GDM1 (cell line): Measurements from ENCODE around the gene C1orf87.

Source experiments
- DNase-seq: peaks from one replicate; lab custom pipeline; 2025; lab: John Stamatoyannopoulos, UW

The C1orf87 gene

GRCh38 chr1:60059468-60059867 is 14.1 kb downstream of the C1orf87 start:
- DNase-seq: no peak

- no peak for DNase-seq
Measured at GRCh38 chr1:60055336-60055735, 18.2 kb downstream of the C1orf87 start.

- no peak for DNase-seq
Measured at GRCh38 chr1:60054374-60054773, 19.2 kb downstream of the C1orf87 start.

- no peak for DNase-seq
Measured at GRCh38 chr1:60052601-60053000, 21.0 kb downstream of the C1orf87 start.

- no peak for DNase-seq
Measured at GRCh38 chr1:60051191-60051590, 22.4 kb downstream of the C1orf87 start.

- no peak for DNase-seq
Measured at GRCh38 chr1:60049188-60049587, 24.4 kb downstream of the C1orf87 start.

GRCh38 chr1:60044881-60045280 is 28.7 kb downstream of the C1orf87 start:
- DNase-seq: no peak

- DNase-seq: no peak
Measured at GRCh38 chr1:60041783-60042182, 31.8 kb downstream of the C1orf87 start.

GRCh38 chr1:60037669-60038068 is 35.9 kb downstream of the C1orf87 start:
- DNase-seq: no peak

- DNase-seq: no peak
Measured at GRCh38 chr1:60036856-60037460, 36.6 kb downstream of the C1orf87 start.

- DNase-seq: no peak
Measured at GRCh38 chr1:60035921-60036320, 37.6 kb downstream of the C1orf87 start.

- no peak for DNase-seq
Measured at GRCh38 chr1:60034999-60035398, 38.6 kb downstream of the C1orf87 start.

GRCh38 chr1:60033066-60033465 is 40.5 kb downstream of the C1orf87 start:
- DNase-seq: no peak

GRCh38 chr1:60031146-60031545 is 42.4 kb downstream of the C1orf87 start:
- no peak for DNase-seq

GRCh38 chr1:60025552-60025951 is 48.0 kb downstream of the C1orf87 start:
- DNase-seq: no peak

GRCh38 chr1:60017508-60018205 is 55.9 kb downstream of the C1orf87 start:
- DNase-seq: no peak

GRCh38 chr1:60010690-60011089 is 62.9 kb downstream of the C1orf87 start:
- no peak for DNase-seq

GRCh38 chr1:60008500-60008899 is 65.1 kb downstream of the C1orf87 start:
- no peak for DNase-seq

- DNase-seq: no peak
Measured at GRCh38 chr1:60000625-60001024, 72.9 kb downstream of the C1orf87 start.

GRCh38 chr1:59999746-60000145 is 73.8 kb downstream of the C1orf87 start:
- DNase-seq: no peak

GRCh38 chr1:59999006-59999405 is 74.6 kb downstream of the C1orf87 start:
- DNase-seq: no peak

- DNase-seq: no peak
Measured at GRCh38 chr1:59997479-59998115, 76.0 kb downstream of the C1orf87 start.
